HepG2 (cell line): ENCODE data around the gene ASH1L. TPM values are rescaled to one million over a fixed set of nuclear protein-coding genes. Genes with fewer than 3 reads are reported as not detected.

Experiments
- ATAC-seq: fragments of 200-7000 bp; cut with Tn5 transposase; 3 replicates; pipeline ENCODE4 v1.9.1; 2020; ENCODE audit warnings: mild to moderate bottlenecking, moderate library complexity
- BruUV-seq: library from RNA; stranded (reverse); fragments of 400-500 nt; replicated peaks from 2 replicates; lab custom pipeline; 2021; lab: Mats Ljungman, UMichigan
- CTCF ChIA-PET: fragments of 300-600 bp; formaldehyde crosslinking; extraction: SDS; loops from one replicate; lab custom pipeline; 2021; ENCODE audit warnings: low total read pairs, inconsistent platforms, low intra/inter-chr PET ratio; lab: Yijun Ruan, JAX
- POLR2A ChIA-PET: fragments of 350-600 bp; sonication (Branson Sonifier 250); formaldehyde crosslinking; loops from one replicate; lab custom pipeline; 2020; ENCODE audit warnings: antibody characterized with exemption, inconsistent platforms; lab: Yijun Ruan, JAX
- DNase-seq: peaks from one replicate; pipeline ENCODE4 v3.0.0-alpha.2; 2015; ENCODE audit warnings: low spot score
- FAIRE-seq: peaks from 3 replicates; lab custom pipeline; 2011; peaks lifted over from hg19 to GRCh38; lab: Jason Lieb, UNC
- H2AFZ ChIP-seq: one replicate; pipeline ENCODE4 v1.6.1; 2011; ENCODE audit warnings: low read length, inconsistent platforms
- H3K27ac ChIP-seq: fragments of 300-600 bp; 3 replicates; pipeline ENCODE4 v1.8.0; 2011; ENCODE audit warnings: mixed run types, mild to moderate bottlenecking, mixed read lengths, low read length, inconsistent platforms; ENCODE audit not compliant: insufficient read depth; ENCODE audit errors: extremely low read length
- H3K27me3 ChIP-seq, 2 experiments: fragments of 200-600 bp in 1 of 2; 2 replicates in 1 of 2; 3 replicates in 1 of 2; pipeline versions ENCODE4 v1.6.0 to v1.8.0; 2011; ENCODE audit warnings: low read length in 2 of 2, mild to moderate bottlenecking in 2 of 2, moderate library complexity in 2 of 2, inconsistent platforms in 1 of 2; ENCODE audit not compliant: insufficient read depth in 2 of 2, control insufficient read depth in 1 of 2
- H3K36me3 ChIP-seq, 2 experiments: fragments of 200-600 bp in 1 of 2; replicated peaks in 1 of 2; 2 replicates in 1 of 2; 3 replicates in 1 of 2; pipeline versions ENCODE4 v1.5.1 to v1.8.0; 2011; ENCODE audit warnings: low read length in 2 of 2, inconsistent platforms in 1 of 2; ENCODE audit not compliant: insufficient read depth in 2 of 2, control insufficient read depth in 1 of 2
- H3K4me1 ChIP-seq: 2 replicates; pipeline ENCODE4 v1.5.1; 2012; ENCODE audit warnings: low read length, inconsistent platforms; ENCODE audit not compliant: insufficient read depth
- H3K4me2 ChIP-seq: 2 replicates; pipeline ENCODE4 v1.6.0; 2011; ENCODE audit warnings: low read depth, low read length, inconsistent platforms
- H3K4me3 ChIP-seq, 3 experiments: fragments of 200-600 bp in 1 of 3; sonication (generic), shearing (Covaris generic) in 1 of 3; replicated peaks in 1 of 3; 2 replicates each; pipeline ENCODE4 v1.5.1; 2011 to 2016; ENCODE audit warnings: low read length in 3 of 3, inconsistent platforms in 2 of 3, low read depth in 2 of 3, mild to moderate bottlenecking in 2 of 3, control low read depth in 1 of 3, mixed read lengths in 1 of 3; ENCODE audit not compliant: insufficient read depth in 1 of 3
- H3K79me2 ChIP-seq: one replicate; pipeline ENCODE4 v1.6.1; 2011; ENCODE audit warnings: low read length, inconsistent platforms; ENCODE audit not compliant: insufficient read depth
- H3K9ac ChIP-seq: 2 replicates; pipeline ENCODE4 v1.6.0; 2011; ENCODE audit warnings: mild to moderate bottlenecking, low read depth, low read length, inconsistent platforms; ENCODE audit not compliant: insufficient read depth
- H3K9me3 ChIP-seq: 2 replicates; pipeline ENCODE4 v1.5.1; 2012; ENCODE audit warnings: mild to moderate bottlenecking, low read length
- H4K20me1 ChIP-seq: 2 replicates; pipeline ENCODE4 v1.6.0; 2011; ENCODE audit warnings: inconsistent platforms, mild to moderate bottlenecking, low read length, moderate library complexity; ENCODE audit not compliant: insufficient read depth
- HMG20B ChIP-seq: conservative IDR thresholded peaks from 2 replicates; pipeline ENCODE4 v1.6.1; 2016; ENCODE audit warnings: missing genetic modification reagents, missing compliant biosample characterization
- JUN ChIP-seq: sonication (generic); formaldehyde crosslinking; IDR thresholded peaks from 2 replicates; pipeline ENCODE4 v1.4.0; 2020; ENCODE audit warnings: mild to moderate bottlenecking, missing genetic modification reagents
- KDM5B ChIP-seq: sonication (generic); formaldehyde crosslinking; IDR thresholded peaks from 2 replicates; pipeline ENCODE4 v1.4.0; 2020; ENCODE audit warnings: missing genetic modification reagents, mild to moderate bottlenecking, borderline replicate concordance
- POGZ ChIP-seq: sonication (generic); formaldehyde crosslinking; IDR thresholded peaks from 2 replicates; pipeline ENCODE4 v1.4.0; 2020; ENCODE audit warnings: mild to moderate bottlenecking, missing genetic modification reagents
- POLR2A ChIP-seq, 2 experiments: IDR thresholded peaks; 2 replicates each; pipeline ENCODE4 v1.6.1; 2011; ENCODE audit warnings: low read depth in 2 of 2, low read length in 2 of 2, mild to moderate bottlenecking in 1 of 2, moderate library complexity in 1 of 2; ENCODE audit not compliant: insufficient read depth in 1 of 2
- SRF ChIP-seq: IDR thresholded peaks from 2 replicates; pipeline ENCODE4 v1.6.1; 2011; ENCODE audit warnings: mild to moderate bottlenecking, low read depth, low read length, moderate library complexity
- WGBS: methylation state at CpG from one replicate; pipeline ENCODE4 v1.1.6; 2017; ENCODE audit warnings: low lambda C conversion rate; 5-methylcytosine and 5-hydroxymethylcytosine counted together
- in situ Hi-C: cut with HindIII; loops from 2 replicates; pipeline ENCODE4 v1.10.0; 2017; ENCODE audit warnings: low pct_unique_long_range_greater_than_20kb; ENCODE audit not compliant: extremely low pct_ligation_motif_present
- intact Hi-C: fragments of 100-400 bp; cut with micrococcal nuclease; formaldehyde crosslinking; loops from one replicate; pipeline ENCODE4 v1.10.0; 2022; ENCODE audit not compliant: unreplicated experiment
- polyA plus RNA-seq, 8 experiments: library from polyadenylated mRNA; depleted of rRNA in 3 of 8; stranded (reverse) in 7 of 8; unstranded in 1 of 8; fragments of >200 nt; fragmentation: Illumina TruSeq in 4 of 8; extraction: Trizol in 4 of 8; gene quantifications; 2 replicates each; pipeline versions ENCODE4 v1.2.1 to v1.2.3, GENCODE V29; 2011 to 2016; ENCODE audit warnings: low read depth in 4 of 8, missing spikeins in 1 of 8, mixed read lengths in 1 of 8; ENCODE audit not compliant: insufficient read depth in 1 of 8
- total RNA-seq, 5 experiments: library from RNA; depleted of rRNA; stranded (reverse); fragments of >200 nt; fragmentation: Illumina TruSeq; extraction: Trizol; gene quantifications; 2 replicates each; pipeline ENCODE4 v1.2.3, GENCODE V29; 2016; ENCODE audit warnings: low read depth in 1 of 5
- TF ChIP-seq, protein P1 (sequence below): sonication (generic); formaldehyde crosslinking; IDR thresholded peaks from 2 replicates; pipeline ENCODE4 v1.5.1; 2020; ENCODE audit warnings: mild to moderate bottlenecking, missing genetic modification reagents, moderate library complexity
- TF ChIP-seq, protein P2 (sequence below): sonication (generic); formaldehyde crosslinking; IDR thresholded peaks from 2 replicates; pipeline ENCODE4 v1.4.0; 2020; ENCODE audit warnings: mild to moderate bottlenecking, missing genetic modification reagents

The ASH1L gene
- total and polyA plus RNA-seq, 2 of the 13 experiments (the other 11 are each of a cell fraction or from before 2014, with no cell fraction given), result 10.2 to 15.3 TPM

DNA sequence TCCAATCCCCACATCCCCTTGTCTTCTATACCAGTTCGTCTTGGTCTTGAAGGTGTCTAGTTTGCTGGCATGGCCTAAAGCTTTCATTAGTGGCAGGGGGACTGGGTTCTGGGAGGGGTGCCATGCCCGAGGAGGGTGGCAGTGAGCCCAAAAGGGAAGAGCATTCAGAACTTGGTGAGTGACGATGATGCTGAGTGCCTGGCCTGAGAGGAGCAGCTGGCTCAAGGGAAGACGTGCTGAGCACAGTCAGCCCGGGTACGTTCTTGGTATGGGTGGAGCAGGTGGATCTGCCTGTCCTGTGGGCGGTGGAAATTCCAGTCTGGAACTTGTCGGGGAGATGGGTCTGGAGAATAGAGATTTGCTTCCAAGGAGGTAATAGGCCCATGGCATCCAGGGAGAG lies 249.3 kb downstream of the ASH1L start:
- Histone ChIP-seq H3K79me2 (peaks cover 48% of the 10 kb centered on the region), H3K9ac (no peak overlapping the region), H3K27me3 (no peaks in the 10 kb centered on the region; a peak in 1 of 5 replicates), H3K27ac (no peak overlapping the region), H2AFZ (no peak overlapping the region), H3K36me3 (peaks cover 9 to 28% of the 10 kb centered on the region in 2 experiments; a peak in 4 of 5 replicates), H4K20me1 (peaks cover 22% of the 10 kb centered on the region), H3K4me1 (peaks cover 73% of the 10 kb centered on the region), H3K4me3 (no peak overlapping the region; a peak in 1 of 6 replicates), H3K4me2 (no peak overlapping the region; the same call in 1 of the 2 replicates), H3K9me3 (no peaks in the 10 kb centered on the region)
- ATAC-seq (no peak), DNase-seq (no peak), FAIRE-seq (no peak)
- in situ Hi-C loops (no loop called here), intact Hi-C loops (no loop called here)
- no TSS peak for BruUV-seq
- CTCF ChIA-PET, result no interaction called here
- WGBS, result 92% methylated on average over 8 of the region's 8 CpGs
- POLR2A ChIA-PET, result interaction anchor here (1.1 kb wide), 1 partner anchor 40 kb away, joined by 3 read pairs; the partner anchor contains the start of gene CLK2
- TF ChIP-seq SRF (no peak), JUN (no peak), KDM5B (CRISPR knock-in tag) (no peak), POGZ (CRISPR knock-in tag) (no peak), HMG20B (no peak), POLR2A (IDR thresholded peaks at IDR 0.05; ENCODE audit: insufficient read depth in 1 of 2, low read depth in 2 of 2, low read length in 2 of 2) (peak in 1 of 2 experiments; percentile 45; a peak in 1 of 4 replicates)
- TF ChIP-seq, protein P1, sequence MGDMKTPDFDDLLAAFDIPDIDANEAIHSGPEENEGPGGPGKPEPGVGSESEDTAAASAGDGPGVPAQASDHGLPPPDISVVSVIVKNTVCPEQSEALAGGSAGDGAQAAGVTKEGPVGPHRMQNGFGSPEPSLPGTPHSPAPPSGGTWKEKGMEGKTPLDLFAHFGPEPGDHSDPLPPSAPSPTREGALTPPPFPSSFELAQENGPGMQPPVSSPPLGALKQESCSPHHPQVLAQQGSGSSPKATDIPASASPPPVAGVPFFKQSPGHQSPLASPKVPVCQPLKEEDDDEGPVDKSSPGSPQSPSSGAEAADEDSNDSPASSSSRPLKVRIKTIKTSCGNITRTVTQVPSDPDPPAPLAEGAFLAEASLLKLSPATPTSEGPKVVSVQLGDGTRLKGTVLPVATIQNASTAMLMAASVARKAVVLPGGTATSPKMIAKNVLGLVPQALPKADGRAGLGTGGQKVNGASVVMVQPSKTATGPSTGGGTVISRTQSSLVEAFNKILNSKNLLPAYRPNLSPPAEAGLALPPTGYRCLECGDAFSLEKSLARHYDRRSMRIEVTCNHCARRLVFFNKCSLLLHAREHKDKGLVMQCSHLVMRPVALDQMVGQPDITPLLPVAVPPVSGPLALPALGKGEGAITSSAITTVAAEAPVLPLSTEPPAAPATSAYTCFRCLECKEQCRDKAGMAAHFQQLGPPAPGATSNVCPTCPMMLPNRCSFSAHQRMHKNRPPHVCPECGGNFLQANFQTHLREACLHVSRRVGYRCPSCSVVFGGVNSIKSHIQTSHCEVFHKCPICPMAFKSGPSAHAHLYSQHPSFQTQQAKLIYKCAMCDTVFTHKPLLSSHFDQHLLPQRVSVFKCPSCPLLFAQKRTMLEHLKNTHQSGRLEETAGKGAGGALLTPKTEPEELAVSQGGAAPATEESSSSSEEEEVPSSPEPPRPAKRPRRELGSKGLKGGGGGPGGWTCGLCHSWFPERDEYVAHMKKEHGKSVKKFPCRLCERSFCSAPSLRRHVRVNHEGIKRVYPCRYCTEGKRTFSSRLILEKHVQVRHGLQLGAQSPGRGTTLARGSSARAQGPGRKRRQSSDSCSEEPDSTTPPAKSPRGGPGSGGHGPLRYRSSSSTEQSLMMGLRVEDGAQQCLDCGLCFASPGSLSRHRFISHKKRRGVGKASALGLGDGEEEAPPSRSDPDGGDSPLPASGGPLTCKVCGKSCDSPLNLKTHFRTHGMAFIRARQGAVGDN, result 0 out of 2 replicates have a peak, but pooled peaks have one; percentile 14
- TF ChIP-seq, protein P2, sequence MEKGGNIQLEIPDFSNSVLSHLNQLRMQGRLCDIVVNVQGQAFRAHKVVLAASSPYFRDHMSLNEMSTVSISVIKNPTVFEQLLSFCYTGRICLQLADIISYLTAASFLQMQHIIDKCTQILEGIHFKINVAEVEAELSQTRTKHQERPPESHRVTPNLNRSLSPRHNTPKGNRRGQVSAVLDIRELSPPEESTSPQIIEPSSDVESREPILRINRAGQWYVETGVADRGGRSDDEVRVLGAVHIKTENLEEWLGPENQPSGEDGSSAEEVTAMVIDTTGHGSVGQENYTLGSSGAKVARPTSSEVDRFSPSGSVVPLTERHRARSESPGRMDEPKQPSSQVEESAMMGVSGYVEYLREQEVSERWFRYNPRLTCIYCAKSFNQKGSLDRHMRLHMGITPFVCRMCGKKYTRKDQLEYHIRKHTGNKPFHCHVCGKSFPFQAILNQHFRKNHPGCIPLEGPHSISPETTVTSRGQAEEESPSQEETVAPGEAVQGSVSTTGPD (CRISPR knock-in tag), result no peak
